IMR-90 (cell line): ENCODE data around the gene DONSON. TPM values are rescaled to one million over a fixed set of nuclear protein-coding genes. Genes with fewer than 3 reads are reported as not detected.

Source experiments
- ATAC-seq: fragments of 200-7000 bp; cut with Tn5 transposase; 2 replicates; pipeline ENCODE4 v1.9.1; 2020; ENCODE audit warnings: low read depth, mild to moderate bottlenecking, moderate library complexity
- BruUV-seq: library from RNA; stranded (reverse); fragments of 400-500 nt; replicated peaks from 2 replicates; lab custom pipeline; 2021; lab: Mats Ljungman, UMichigan
- CTCF ChIA-PET: fragments of 300-600 bp; formaldehyde crosslinking; extraction: SDS; loops from one replicate; lab custom pipeline; 2021; ENCODE audit warnings: antibody characterized with exemption; lab: Yijun Ruan, JAX
- POLR2A ChIA-PET: fragments of 300-600 bp; sonication (Branson Sonifier 250); formaldehyde crosslinking; loops from one replicate; lab custom pipeline; 2022; ENCODE audit warnings: antibody characterized with exemption; ENCODE audit not compliant: unreplicated experiment; lab: Charles Lee
- DNase-seq: peaks from one replicate; pipeline ENCODE4 v3.0.0; 2013
- H2AFZ ChIP-seq: replicated peaks from 2 replicates; pipeline ENCODE3; 2013; ENCODE audit warnings: low read length, mild to moderate bottlenecking; ENCODE audit not compliant: poor library complexity
- H2AK5ac ChIP-seq: 2 replicates; pipeline ENCODE4 v1.6.1; 2013; ENCODE audit warnings: low read depth, low read length, inconsistent platforms
- H2AK9ac ChIP-seq: replicated peaks from 2 replicates; pipeline ENCODE3; 2013; ENCODE audit warnings: mild to moderate bottlenecking, low read depth, low read length, moderate library complexity; ENCODE audit not compliant: poor library complexity
- H2BK120ac ChIP-seq: 2 replicates; pipeline ENCODE4 v1.6.1; 2013; ENCODE audit warnings: low read depth, low read length, inconsistent platforms
- H2BK15ac ChIP-seq: 3 replicates; pipeline ENCODE4 v1.6.1; 2013; ENCODE audit warnings: low read depth, low read length, inconsistent platforms
- H2BK20ac ChIP-seq: 2 replicates; pipeline ENCODE4 v1.6.1; 2013; ENCODE audit warnings: low read depth, mild to moderate bottlenecking, inconsistent platforms, low read length, moderate library complexity
- H2BK5ac ChIP-seq: 2 replicates; pipeline ENCODE4 v1.6.1; 2013; ENCODE audit warnings: mild to moderate bottlenecking, low read depth, low read length, inconsistent platforms; ENCODE audit not compliant: poor library complexity, severe bottlenecking
- H3K14ac ChIP-seq: replicated peaks from 2 replicates; pipeline ENCODE4 v1.6.1; 2013; ENCODE audit warnings: low read depth, low read length, inconsistent platforms
- H3K18ac ChIP-seq: 2 replicates; pipeline ENCODE4 v1.6.1; 2013; ENCODE audit warnings: low read depth, low read length, control low read depth
- H3K23ac ChIP-seq: 2 replicates; pipeline ENCODE4 v1.6.1; 2013; ENCODE audit warnings: low read depth, low read length, inconsistent platforms
- H3K27ac ChIP-seq: 2 replicates; pipeline ENCODE4 v1.5.1; 2013; ENCODE audit warnings: mild to moderate bottlenecking, control low read depth, low read length; ENCODE audit not compliant: insufficient read depth
- H3K27me3 ChIP-seq: 2 replicates; pipeline ENCODE4 v1.6.1; 2013; ENCODE audit warnings: low read length; ENCODE audit not compliant: control insufficient read depth, insufficient read depth
- H3K36me3 ChIP-seq: 2 replicates; pipeline ENCODE4 v1.6.1; 2013; ENCODE audit warnings: low read length, mixed read lengths; ENCODE audit not compliant: control insufficient read depth, insufficient read depth
- H3K4ac ChIP-seq: 2 replicates; pipeline ENCODE4 v1.6.1; 2013; ENCODE audit warnings: low read depth, low read length, inconsistent platforms
- H3K4me1 ChIP-seq: 2 replicates; pipeline ENCODE4 v1.6.1; 2013; ENCODE audit warnings: low read length, mixed read lengths; ENCODE audit not compliant: control insufficient read depth, insufficient read depth
- H3K4me2 ChIP-seq: 2 replicates; pipeline ENCODE4 v1.6.1; 2013; ENCODE audit warnings: low read depth, mild to moderate bottlenecking, control low read depth, low read length, moderate library complexity
- H3K4me3 ChIP-seq: 2 replicates; pipeline ENCODE4 v1.5.1; 2013; ENCODE audit warnings: low read depth, mild to moderate bottlenecking, control low read depth, low read length, moderate library complexity; ENCODE audit not compliant: insufficient read depth
- H3K56ac ChIP-seq: 2 replicates; pipeline ENCODE4 v1.6.1; 2013; ENCODE audit warnings: low read length, inconsistent platforms; ENCODE audit not compliant: insufficient read depth; ENCODE audit errors: extremely low read depth
- H3K79me1 ChIP-seq, 2 experiments: 2 replicates each; pipeline ENCODE4 v1.6.1; 2013; ENCODE audit warnings: low read length in 2 of 2, inconsistent platforms in 1 of 2, low read depth in 1 of 2
- H3K9ac ChIP-seq: 2 replicates; pipeline ENCODE4 v1.6.1; 2013; ENCODE audit warnings: low read depth, low read length, control low read depth
- H3K9me1 ChIP-seq: 2 replicates; pipeline ENCODE4 v1.6.1; 2013; ENCODE audit warnings: low read length, inconsistent platforms; ENCODE audit not compliant: insufficient read depth
- H3K9me3 ChIP-seq: 2 replicates; pipeline ENCODE4 v1.6.1; 2013; ENCODE audit warnings: low read length; ENCODE audit not compliant: control insufficient read depth, insufficient read depth
- H4K20me1 ChIP-seq: 2 replicates; pipeline ENCODE4 v1.6.1; 2013; ENCODE audit warnings: low read length, inconsistent platforms; ENCODE audit not compliant: insufficient read depth
- H4K5ac ChIP-seq: 2 replicates; pipeline ENCODE4 v1.6.1; 2013; ENCODE audit warnings: mild to moderate bottlenecking, low read depth, low read length, control low read depth
- H4K8ac ChIP-seq, 2 experiments: 2 replicates each; pipeline ENCODE4 v1.6.1; 2013; ENCODE audit warnings: low read depth in 2 of 2, low read length in 2 of 2, control low read depth in 1 of 2, inconsistent platforms in 1 of 2
- H4K91ac ChIP-seq: 2 replicates; pipeline ENCODE4 v1.6.1; 2013; ENCODE audit warnings: low read depth, low read length, inconsistent platforms; ENCODE audit not compliant: insufficient read depth
- BHLHE40 ChIP-seq: fragments of 150-350 bp; IDR thresholded peaks from 2 replicates; pipeline ENCODE4 v1.6.1; 2016; ENCODE audit warnings: mild to moderate bottlenecking, low read depth, low read length
- CEBPB ChIP-seq: IDR thresholded peaks from 2 replicates; pipeline ENCODE4 v1.6.1; 2012; ENCODE audit warnings: low read depth, low read length, improper control_type of control experiment
- CHD1 ChIP-seq: IDR thresholded peaks from 2 replicates; pipeline ENCODE4 v1.6.1; 2012; ENCODE audit warnings: low read depth, low read length, improper control_type of control experiment
- FOS ChIP-seq: fragments of 150-350 bp; IDR thresholded peaks from 2 replicates; pipeline ENCODE4 v1.6.1; 2016; ENCODE audit warnings: low read depth, low read length
- MAFK ChIP-seq: IDR thresholded peaks from 2 replicates; pipeline ENCODE4 v1.6.1; 2012; ENCODE audit warnings: low read depth, low read length, improper control_type of control experiment
- NFE2L2 ChIP-seq: fragments of 150-350 bp; IDR thresholded peaks from 2 replicates; pipeline ENCODE4 v1.6.1; 2016; ENCODE audit warnings: low read depth, mild to moderate bottlenecking, low read length
- POLR2A ChIP-seq: IDR thresholded peaks from 2 replicates; pipeline ENCODE4 v1.6.1; 2012; ENCODE audit warnings: mild to moderate bottlenecking, low read depth, low read length
- RAD21 ChIP-seq: IDR thresholded peaks from 2 replicates; pipeline ENCODE4 v1.6.1; 2012; ENCODE audit warnings: low read length, improper control_type of control experiment
- RCOR1 ChIP-seq: IDR thresholded peaks from 2 replicates; pipeline ENCODE4 v1.6.1; 2012; ENCODE audit warnings: mild to moderate bottlenecking, low read length, improper control_type of control experiment; ENCODE audit not compliant: insufficient replicate concordance
- RFX5 ChIP-seq: IDR thresholded peaks from 2 replicates; pipeline ENCODE4 v1.8.0; 2012; ENCODE audit warnings: low read depth, mild to moderate bottlenecking, low read length, moderate library complexity
- SMC3 ChIP-seq: fragments of 150-350 bp; IDR thresholded peaks from 2 replicates; pipeline ENCODE4 v1.6.1; 2016; ENCODE audit warnings: low read depth, mild to moderate bottlenecking, antibody characterized with exemption, low read length, moderate library complexity
- WGBS, 2 experiments: methylation state at CpG; one replicate each; pipeline versions ENCODE4 v1.1.5 to v1.1.7; 2013; ENCODE audit warnings: missing lambda C conversion rate in 2 of 2; ENCODE audit not compliant: insufficient read length in 1 of 2; ENCODE audit errors: extremely low coverage in 2 of 2; 5-methylcytosine and 5-hydroxymethylcytosine counted together
- dilution Hi-C: fragments of 300-500 bp; cut with HindIII; formaldehyde crosslinking; loops from one replicate; pipeline ENCODE4 v1.14.3; 2018; ENCODE audit warnings: low sequenced_read_pairs; ENCODE audit not compliant: unreplicated experiment
- in situ Hi-C: fragments of 300-500 bp; cut with MboI; formaldehyde crosslinking; loops from 3 replicates; pipeline ENCODE4 v1.14.3; 2019; ENCODE audit warnings: low sequenced_read_pairs, inconsistent platforms, mixed read lengths
- intact Hi-C: fragments of 100-400 bp; cut with micrococcal nuclease; formaldehyde crosslinking; loops from 2 replicates; pipeline ENCODE4 v1.10.0; 2022
- polyA plus RNA-seq, 3 experiments: library from polyadenylated mRNA; depleted of rRNA; stranded (reverse); fragments of >200 nt; gene quantifications; 2 replicates each; pipeline ENCODE4 v1.2.3, GENCODE V29; 2012; ENCODE audit warnings: low replicate concordance in 1 of 3
- total RNA-seq: library from RNA; depleted of rRNA; stranded (reverse); fragments of >200 nt; gene quantifications from 2 replicates; pipeline ENCODE4 v1.2.3, GENCODE V29; 2012
- TF ChIP-seq, protein P1 (sequence below): conservative IDR thresholded peaks from 2 replicates; pipeline ENCODE4 v1.5.1; 2012; ENCODE audit warnings: mild to moderate bottlenecking, low read depth, low read length, improper control_type of control experiment
- TF ChIP-seq, protein P2 (sequence below): fragments of 150-350 bp; IDR thresholded peaks from 2 replicates; pipeline ENCODE4 v1.6.1; 2017; ENCODE audit warnings: mild to moderate bottlenecking, antibody characterized with exemption, low read length, low read depth
- TF ChIP-seq, protein P3 (sequence below): fragments of 150-350 bp; IDR thresholded peaks from 2 replicates; pipeline ENCODE4 v1.6.1; 2016; ENCODE audit warnings: low read depth, mild to moderate bottlenecking, low read length, moderate library complexity, borderline replicate concordance

DONSON gene
- total and polyA plus RNA-seq, 2 of the 4 experiments (the other 2 are of a cell fraction): 14.3 to 16.6 TPM

DNA sequence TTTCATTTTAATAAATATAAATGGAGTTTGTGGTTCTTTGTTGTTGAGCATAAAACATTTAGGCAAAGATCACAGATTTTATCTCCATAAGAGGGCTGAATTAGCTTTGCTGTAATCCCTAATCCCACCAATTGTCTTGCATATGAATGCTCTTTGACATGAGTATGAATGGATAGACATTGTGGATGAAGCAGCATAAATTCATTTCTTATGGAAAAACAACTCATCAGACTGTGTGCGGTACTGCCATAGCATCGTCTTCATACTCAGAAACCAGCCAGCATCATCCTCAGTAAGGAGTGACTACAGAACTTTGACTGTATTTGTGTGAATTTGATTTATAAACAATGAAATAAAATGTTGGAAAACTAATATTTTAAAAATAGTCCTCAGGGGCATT, 26.1 kb downstream of the DONSON start:
- Histone ChIP-seq H3K4me3 (no peak overlapping the region), H4K5ac (no peak overlapping the region), H3K27ac (no peak overlapping the region), H3K4ac (no peak overlapping the region), H3K18ac (no peak overlapping the region), H2BK120ac (no peak overlapping the region), H3K23ac (peak overlapping the region; percentile 10; the same call in 1 of the 2 replicates), H3K9ac (no peak overlapping the region), H3K79me1 (peaks cover 13 to 59% of the 10 kb centered on the region in 2 experiments), H2BK5ac (no peak overlapping the region), H4K8ac (no peak overlapping the region), H3K36me3 (peaks cover 35% of the 10 kb centered on the region), H4K20me1 (peaks cover 53% of the 10 kb centered on the region), H2BK20ac (no peak overlapping the region), H2AFZ (no peak overlapping the region), H3K9me1 (0 out of 2 replicates have a peak, but pooled peaks cover 4% of the 10 kb centered on the region), H3K14ac (no peak overlapping the region), H3K56ac (no peak overlapping the region), H2AK5ac (no peak overlapping the region), H3K4me1 (peaks cover 2% of the 10 kb centered on the region; the same call in 1 of the 2 replicates), H4K91ac (no peak overlapping the region), H2BK15ac (no peak overlapping the region), H3K4me2 (no peak overlapping the region), H3K27me3 (no peaks in the 10 kb centered on the region), H3K9me3 (no peaks in the 10 kb centered on the region), H2AK9ac (no peak overlapping the region)
- TF ChIP-seq CHD1: no peak
- no peak for TF ChIP-seq SMC3
- no peak for TF ChIP-seq MAFK
- TF ChIP-seq CEBPB: no peak
- no peak for TF ChIP-seq BHLHE40
- no peak for TF ChIP-seq POLR2A
- TF ChIP-seq RCOR1: no peak
- TF ChIP-seq NFE2L2: no peak
- no peak for TF ChIP-seq RFX5
- TF ChIP-seq, protein P1, sequence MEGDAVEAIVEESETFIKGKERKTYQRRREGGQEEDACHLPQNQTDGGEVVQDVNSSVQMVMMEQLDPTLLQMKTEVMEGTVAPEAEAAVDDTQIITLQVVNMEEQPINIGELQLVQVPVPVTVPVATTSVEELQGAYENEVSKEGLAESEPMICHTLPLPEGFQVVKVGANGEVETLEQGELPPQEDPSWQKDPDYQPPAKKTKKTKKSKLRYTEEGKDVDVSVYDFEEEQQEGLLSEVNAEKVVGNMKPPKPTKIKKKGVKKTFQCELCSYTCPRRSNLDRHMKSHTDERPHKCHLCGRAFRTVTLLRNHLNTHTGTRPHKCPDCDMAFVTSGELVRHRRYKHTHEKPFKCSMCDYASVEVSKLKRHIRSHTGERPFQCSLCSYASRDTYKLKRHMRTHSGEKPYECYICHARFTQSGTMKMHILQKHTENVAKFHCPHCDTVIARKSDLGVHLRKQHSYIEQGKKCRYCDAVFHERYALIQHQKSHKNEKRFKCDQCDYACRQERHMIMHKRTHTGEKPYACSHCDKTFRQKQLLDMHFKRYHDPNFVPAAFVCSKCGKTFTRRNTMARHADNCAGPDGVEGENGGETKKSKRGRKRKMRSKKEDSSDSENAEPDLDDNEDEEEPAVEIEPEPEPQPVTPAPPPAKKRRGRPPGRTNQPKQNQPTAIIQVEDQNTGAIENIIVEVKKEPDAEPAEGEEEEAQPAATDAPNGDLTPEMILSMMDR: no peak
- no peak for TF ChIP-seq FOS
- TF ChIP-seq, protein P2, sequence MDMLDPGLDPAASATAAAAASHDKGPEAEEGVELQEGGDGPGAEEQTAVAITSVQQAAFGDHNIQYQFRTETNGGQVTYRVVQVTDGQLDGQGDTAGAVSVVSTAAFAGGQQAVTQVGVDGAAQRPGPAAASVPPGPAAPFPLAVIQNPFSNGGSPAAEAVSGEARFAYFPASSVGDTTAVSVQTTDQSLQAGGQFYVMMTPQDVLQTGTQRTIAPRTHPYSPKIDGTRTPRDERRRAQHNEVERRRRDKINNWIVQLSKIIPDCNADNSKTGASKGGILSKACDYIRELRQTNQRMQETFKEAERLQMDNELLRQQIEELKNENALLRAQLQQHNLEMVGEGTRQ: no peak
- TF ChIP-seq, protein P3, sequence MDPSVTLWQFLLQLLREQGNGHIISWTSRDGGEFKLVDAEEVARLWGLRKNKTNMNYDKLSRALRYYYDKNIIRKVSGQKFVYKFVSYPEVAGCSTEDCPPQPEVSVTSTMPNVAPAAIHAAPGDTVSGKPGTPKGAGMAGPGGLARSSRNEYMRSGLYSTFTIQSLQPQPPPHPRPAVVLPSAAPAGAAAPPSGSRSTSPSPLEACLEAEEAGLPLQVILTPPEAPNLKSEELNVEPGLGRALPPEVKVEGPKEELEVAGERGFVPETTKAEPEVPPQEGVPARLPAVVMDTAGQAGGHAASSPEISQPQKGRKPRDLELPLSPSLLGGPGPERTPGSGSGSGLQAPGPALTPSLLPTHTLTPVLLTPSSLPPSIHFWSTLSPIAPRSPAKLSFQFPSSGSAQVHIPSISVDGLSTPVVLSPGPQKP: no peak
- no peak for TF ChIP-seq RAD21
- intact Hi-C loops: no loop called here
- WGBS, 2 experiments: no CpG with 5 or more reads among the region's 2 CpGs
- CTCF ChIA-PET: no interaction called here
- BruUV-seq: no TSS peak
- POLR2A ChIA-PET: no interaction called here
- in situ Hi-C loops: no loop called here
- dilution Hi-C loops: no loop called here
- DNase-seq: no peak
- ATAC-seq: no peak
